GM12872 (cell line): ENCODE data around the gene TSGA10.

ENCODE experiments used
- CTCF ChIP-seq: IDR thresholded peaks from 3 replicates; pipeline ENCODE4 v1.5.1; 2011; ENCODE audit warnings: low read depth, mild to moderate bottlenecking, low read length, moderate library complexity; ENCODE audit not compliant: insufficient read depth

The TSGA10 gene

GRCh38 chr2:99141110-99142108 lies 13.3 kb downstream of the TSGA10 start, which contains the start of gene C2orf15:
Gene C2orf15 (plus strand): TSS chr2:99141707. CDS start chr2:99150559, 8,852 bp downstream.
- TF ChIP-seq CTCF = no peak

GRCh38 chr2:99140860-99141109 lies 14.0 kb downstream of the TSGA10 start:
- no peak for TF ChIP-seq CTCF

- no peak for TF ChIP-seq CTCF
These were observed 14.5 kb downstream of the TSGA10 start for GRCh38 chr2:99140056-99140859.

- no peak for TF ChIP-seq CTCF
These were observed 15.7 kb downstream of the TSGA10 start for GRCh38 chr2:99139003-99139402.

GRCh38 chr2:99127981-99128380 lies 26.8 kb downstream of the TSGA10 start:
- TF ChIP-seq CTCF = no peak

- TF ChIP-seq CTCF = no peak
These were observed 42.1 kb downstream of the TSGA10 start for GRCh38 chr2:99112617-99113016.

GRCh38 chr2:99111945-99112344 lies 42.8 kb downstream of the TSGA10 start:
- TF ChIP-seq CTCF = no peak
